Esophagus muscularis mucosa (tissue), 4 donors: ENCODE results near the gene UNC45B. TPM values are rescaled to one million over a fixed set of nuclear protein-coding genes. Genes with fewer than 3 reads are reported as not detected.

Experiments used
- DNase-seq: peaks from one replicate; pipeline ENCODE4 v3.0.0-alpha.2; 2017; ENCODE audit errors: extremely low spot score
- H3K27ac ChIP-seq, 4 donors: fragments of 200-600 bp; sonication (generic); replicated peaks in 1 of 4; 1 replicate in 3 of 4; 2 replicates in 1 of 4; pipeline ENCODE4 v1.5.1; 2016 to 2019; ENCODE audit warnings: mild to moderate bottlenecking in 1 of 4
- H3K27me3 ChIP-seq, 4 donors: fragments of 200-600 bp; sonication (generic); one replicate each; pipeline versions ENCODE4 v1.5.1 to v1.6.0; 2016 to 2019
- H3K36me3 ChIP-seq, 4 donors: fragments of 200-600 bp; sonication (generic); one replicate each; pipeline ENCODE4 v1.5.1; 2016 to 2019
- H3K4me1 ChIP-seq, 4 donors: fragments of 200-600 bp; sonication (generic); one replicate each; pipeline ENCODE4 v1.5.1; 2016 to 2019
- H3K4me3 ChIP-seq, 4 donors: fragments of 200-600 bp; sonication (generic); 1 replicate in 2 of 4; 2 replicates in 2 of 4; pipeline ENCODE4 v1.5.1; 2016 to 2019; ENCODE audit warnings: mild to moderate bottlenecking in 4 of 4, moderate library complexity in 1 of 4
- H3K9me3 ChIP-seq, 4 donors: fragments of 200-600 bp; sonication (generic); 1 replicate in 3 of 4; 2 replicates in 1 of 4; pipeline ENCODE4 v1.5.1; 2016 to 2019
- EP300 ChIP-seq: sonication (generic); formaldehyde crosslinking; IDR thresholded peaks from one replicate; pipeline ENCODE4 v1.6.1; 2017; ENCODE audit warnings: antibody characterized with exemption
- POLR2A ChIP-seq: fragments of 450-650 bp; IDR thresholded peaks from one replicate; pipeline ENCODE4 v1.6.1; 2017; ENCODE audit warnings: antibody characterized with exemption, moderate library complexity, mild to moderate bottlenecking, low read depth
- POLR2AphosphoS5 ChIP-seq, 2 donors: sonication (generic); formaldehyde crosslinking; IDR thresholded peaks; one replicate each; pipeline ENCODE4 v1.6.1; 2017; ENCODE audit warnings: antibody characterized with exemption in 2 of 2
- WGBS: methylation state at CpG from one replicate; pipeline ENCODE4 v1.1.5; 2018; 5-methylcytosine and 5-hydroxymethylcytosine counted together
- intact Hi-C: fragments of 100-400 bp; cut with DNase I; formaldehyde crosslinking; loops from one replicate; pipeline ENCODE4 v1.15.1; 2023
- total RNA-seq, 4 donors: library from RNA; depleted of rRNA; stranded (reverse); fragments of >200 nt; gene quantifications; one replicate each; pipeline versions ENCODE4 v1.1.0 to v1.2.1, GENCODE V29; 2016
- TF ChIP-seq, protein P1 (sequence below), 3 experiments: fragments of 200-600 bp in 2 of 3; fragments of 450-650 bp in 1 of 3; sonication (generic) in 2 of 3; IDR thresholded peaks; one replicate each; pipeline ENCODE4 v1.5.1; 2017 to 2019; ENCODE audit warnings: antibody characterized with exemption in 3 of 3, mild to moderate bottlenecking in 2 of 3, moderate library complexity in 1 of 3

The UNC45B gene
- total RNA-seq, 4 donors from 2014 or later, result under 0.01 to 0.23 (median 0.06) TPM; not detected in 1

GRCh38 chr17:35138218-35138617, 9.4 kb upstream of the UNC45B start:
- no peaks in the 10 kb centered on the region for H3K27me3 ChIP-seq
- no peak for DNase-seq
- whole genome bisulfite sequencing, result 96% methylated on average over 6 of the region's 6 CpGs
- TF ChIP-seq POLR2AphosphoS5 (IDR thresholded peaks at IDR 0.05) (no peak), POLR2A (no peak), EP300 (no peak)
- TF ChIP-seq, protein P1, sequence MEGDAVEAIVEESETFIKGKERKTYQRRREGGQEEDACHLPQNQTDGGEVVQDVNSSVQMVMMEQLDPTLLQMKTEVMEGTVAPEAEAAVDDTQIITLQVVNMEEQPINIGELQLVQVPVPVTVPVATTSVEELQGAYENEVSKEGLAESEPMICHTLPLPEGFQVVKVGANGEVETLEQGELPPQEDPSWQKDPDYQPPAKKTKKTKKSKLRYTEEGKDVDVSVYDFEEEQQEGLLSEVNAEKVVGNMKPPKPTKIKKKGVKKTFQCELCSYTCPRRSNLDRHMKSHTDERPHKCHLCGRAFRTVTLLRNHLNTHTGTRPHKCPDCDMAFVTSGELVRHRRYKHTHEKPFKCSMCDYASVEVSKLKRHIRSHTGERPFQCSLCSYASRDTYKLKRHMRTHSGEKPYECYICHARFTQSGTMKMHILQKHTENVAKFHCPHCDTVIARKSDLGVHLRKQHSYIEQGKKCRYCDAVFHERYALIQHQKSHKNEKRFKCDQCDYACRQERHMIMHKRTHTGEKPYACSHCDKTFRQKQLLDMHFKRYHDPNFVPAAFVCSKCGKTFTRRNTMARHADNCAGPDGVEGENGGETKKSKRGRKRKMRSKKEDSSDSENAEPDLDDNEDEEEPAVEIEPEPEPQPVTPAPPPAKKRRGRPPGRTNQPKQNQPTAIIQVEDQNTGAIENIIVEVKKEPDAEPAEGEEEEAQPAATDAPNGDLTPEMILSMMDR (IDR thresholded peaks at IDR 0.05), result no peak
- peaks cover 12 to 29% (median 23%) of the 10 kb centered on the region in 4 donors for H3K4me1 ChIP-seq
- intact Hi-C loops, result no loop called here
- H3K36me3 ChIP-seq, result peaks cover 38 to 68% (median 66%) of the 10 kb centered on the region in 4 donors
- H3K9me3 ChIP-seq, result no peaks in the 10 kb centered on the region
- no peak overlapping the region for H3K4me3 ChIP-seq
- no peak overlapping the region for H3K27ac ChIP-seq

DNA sequence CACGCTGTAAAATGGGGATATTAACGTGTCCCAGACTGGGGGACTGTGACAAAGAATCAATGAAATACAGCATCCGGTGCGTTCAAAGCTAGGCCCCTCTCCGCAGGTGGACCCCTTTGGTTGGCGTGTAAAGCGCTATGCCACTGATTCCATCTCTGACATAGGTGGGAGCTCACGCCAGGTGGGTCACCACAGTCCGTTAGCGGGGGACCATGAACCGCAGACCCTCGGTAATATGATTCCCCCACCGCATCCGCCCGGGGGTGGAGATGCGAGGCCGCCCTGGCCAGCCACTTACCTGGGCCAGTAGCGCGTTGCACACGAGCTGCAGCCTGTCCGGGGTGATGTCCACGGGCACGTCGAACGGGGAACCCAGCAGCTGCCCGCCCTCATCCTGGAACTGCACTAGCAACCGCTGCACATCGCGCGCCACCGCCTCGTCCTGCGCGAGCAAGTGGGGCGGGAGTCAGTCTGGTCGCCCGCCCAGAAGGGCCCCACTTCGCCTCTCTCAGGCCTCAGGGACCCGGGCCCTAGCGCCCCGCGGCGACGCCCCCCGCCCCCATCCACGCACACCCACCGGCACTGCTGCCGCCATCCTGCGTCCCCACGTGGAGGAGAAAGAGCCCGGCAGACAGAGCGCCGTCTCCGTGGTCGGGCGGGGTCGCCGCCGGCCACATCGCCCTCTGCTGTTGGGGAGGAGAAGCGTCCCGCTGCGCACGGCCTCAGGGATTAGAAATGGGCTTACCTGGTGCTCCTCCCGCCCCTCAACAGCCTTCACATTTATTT, 5.7 kb upstream of the UNC45B start, which contains the start of gene NLE1:
Gene NLE1 (minus strand): TSS at position 623 of the 786 bp plus-strand sequence. CDS start 28 bp downstream, at position 595.
- under 1% methylated on average over 18 of the region's 65 CpGs for WGBS
- H3K4me1 ChIP-seq, result peaks cover 12 to 29% (median 23%) of the 10 kb centered on the region in 4 donors
- peaks cover 16 to 32% (median 29%) of the 10 kb centered on the region in 4 donors for H3K36me3 ChIP-seq
- TF ChIP-seq, protein P1 (IDR thresholded peaks at IDR 0.05), result peak; percentile 89 to 98 (median 96)
- TF ChIP-seq POLR2A (no peak), POLR2AphosphoS5 (IDR thresholded peaks at IDR 0.05) (peak; percentile 49 to 82), EP300 (no peak)
- H3K27ac ChIP-seq, result peak within 1 kb of the TSS in 3 of 4 donors; percentile 1 to 56 (median 39)
- intact Hi-C loops, result loop anchor here (5.0 kb wide), 1 partner anchor 100 kb away; the partner anchor contains the start of gene SLFN5
- H3K9me3 ChIP-seq, result no peaks in the 10 kb centered on the region
- no peaks in the 10 kb centered on the region for H3K27me3 ChIP-seq
- no peak for DNase-seq
- peak within 1 kb of the TSS; percentile 70 to 91 (median 74) for H3K4me3 ChIP-seq

DNA sequence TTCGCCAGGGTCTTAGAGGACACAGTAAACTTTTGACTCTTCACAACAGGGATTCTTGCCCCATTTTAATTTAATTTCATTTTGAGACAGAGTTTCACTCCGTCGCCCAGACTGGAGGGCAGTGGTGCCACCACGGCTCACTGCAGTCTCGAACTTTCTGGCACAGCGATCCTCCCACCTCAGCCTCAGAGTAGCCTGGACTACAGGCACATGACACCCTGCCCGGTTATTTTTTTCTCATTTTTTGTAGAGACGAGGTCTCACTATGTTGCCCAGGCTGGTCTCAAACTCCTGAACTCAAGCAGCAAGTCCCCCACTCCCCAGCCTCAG, 5.2 kb upstream of the UNC45B start:
- H3K4me3 ChIP-seq, result peak overlapping the region; percentile 70 to 91 (median 74)
- H3K36me3 ChIP-seq, result peaks cover 11 to 26% (median 23%) of the 10 kb centered on the region in 4 donors
- H3K9me3 ChIP-seq, result no peaks in the 10 kb centered on the region
- H3K27me3 ChIP-seq, result peaks cover 0 to under 1% (median 0%) of the 10 kb centered on the region in 4 donors
- H3K4me1 ChIP-seq, result peaks cover 12 to 29% (median 23%) of the 10 kb centered on the region in 4 donors
- peak overlapping the region in 2 of 4 donors; percentile 39 to 56 for H3K27ac ChIP-seq
- TF ChIP-seq, protein P1 (IDR thresholded peaks at IDR 0.05), result peak in 1 of 3 experiments; percentile 12
- TF ChIP-seq POLR2A, result no peak
- DNase-seq, result no peak
- intact Hi-C loops, result loop anchor here (5.0 kb wide), 1 partner anchor 100 kb away; the partner anchor contains the start of gene SLFN5
- 62% methylated on average over 8 of the region's 8 CpGs for WGBS

DNA sequence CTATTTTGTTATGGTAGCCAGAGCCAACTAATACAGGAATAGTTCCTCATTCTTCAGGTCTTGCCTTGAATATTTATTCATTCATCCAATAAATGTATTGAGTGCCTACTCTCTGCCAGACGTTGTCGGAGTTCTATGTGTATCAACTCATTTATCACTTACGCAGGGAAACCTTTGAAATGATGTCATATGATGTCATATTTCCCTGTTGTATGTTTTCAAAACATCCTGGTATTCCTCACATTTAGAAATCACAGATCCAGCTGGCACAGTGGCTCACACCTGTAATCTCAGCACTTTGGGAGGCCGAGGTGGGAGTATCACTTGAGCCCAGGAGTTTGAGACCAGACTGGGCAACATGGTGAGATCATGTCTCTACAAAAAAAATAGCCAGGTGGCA, 2.8 kb upstream of the UNC45B start:
- Histone ChIP-seq H3K4me3 (no peak overlapping the region), H3K9me3 (no peaks in the 10 kb centered on the region), H3K27ac (no peak overlapping the region), H3K36me3 (peaks cover 0 to 4% (median under 1%) of the 10 kb centered on the region in 4 donors), H3K27me3 (peaks cover 0 to 3% (median 0%) of the 10 kb centered on the region in 4 donors), H3K4me1 (peaks cover 12 to 26% (median 23%) of the 10 kb centered on the region in 4 donors)
- intact Hi-C loops, result loop anchor here (5.0 kb wide), 1 partner anchor 97 kb away; the partner anchor contains the start of gene SLFN5
- WGBS, result 82% methylated on average over 4 of the region's 4 CpGs
- TF ChIP-seq, protein P1 (IDR thresholded peaks at IDR 0.05), result no peak
- TF ChIP-seq POLR2AphosphoS5 (IDR thresholded peaks at IDR 0.05) (no peak), POLR2A (no peak), EP300 (no peak)
- DNase-seq, result no peak
